Activated CD4-positive, alpha-beta T cell treated with anti-CD3 and anti-CD28 coated beads, Interleukin-2, Interleukin-4, amounts not matched to agents 100 ng/mL and 50 ng/mL, durations not matched to agents 16 hours and 8 hours (primary cell): ENCODE data around the gene PPP4R3B.
A peak's percentile ranks its signal among the peaks of the same experiment; 100 is the strongest.
"Not testable (repeated sequence)": the region's sequence is repeated elsewhere in the genome, so short reads cannot be mapped to it uniquely, and the experiment has no call there.

ENCODE experiments used
- DNase-seq: peaks from one replicate; pipeline ENCODE4 v3.0.0-alpha.2; 2020; ENCODE audit warnings: low spot score

Gene PPP4R3B

DNA sequence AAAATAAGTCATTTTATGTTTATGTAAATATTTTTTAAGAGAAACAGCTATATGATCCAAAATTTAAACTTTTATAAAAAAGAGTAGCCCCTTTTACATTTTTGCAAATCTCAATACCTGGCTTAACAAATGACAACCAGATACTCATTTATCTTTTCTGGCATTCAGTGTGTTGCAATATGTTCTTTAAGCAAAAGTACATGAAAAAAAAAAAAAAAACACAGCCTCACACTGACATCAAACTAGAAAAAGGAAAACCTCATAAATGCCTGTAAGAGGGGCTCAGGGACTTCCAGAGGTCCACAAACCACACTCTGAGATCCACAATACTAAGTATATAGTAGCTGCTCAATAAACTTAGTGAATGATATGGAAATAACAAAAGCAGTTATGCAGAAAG lies 21.9 kb downstream of the PPP4R3B start:
- DNase-seq: no peak

DNA sequence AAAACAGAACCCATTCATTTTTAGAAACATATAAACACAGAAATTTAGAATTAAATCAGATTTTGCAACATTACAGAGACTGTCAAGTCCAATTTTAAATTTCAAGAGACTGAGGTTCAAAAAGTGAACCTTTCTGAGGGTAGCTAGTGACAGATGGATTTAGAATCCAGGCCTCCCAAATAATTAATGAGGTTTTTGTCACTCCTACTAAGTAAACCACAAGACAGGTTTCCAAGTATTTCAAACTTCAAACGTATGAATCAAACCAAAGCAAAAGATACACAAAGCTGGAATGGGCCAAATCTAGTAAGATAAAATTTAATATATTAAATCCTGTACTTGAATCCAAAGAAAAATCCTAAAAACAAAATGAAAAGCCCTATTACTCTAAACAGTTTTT lies 25.3 kb downstream of the PPP4R3B start:
- no peak for DNase-seq

DNA sequence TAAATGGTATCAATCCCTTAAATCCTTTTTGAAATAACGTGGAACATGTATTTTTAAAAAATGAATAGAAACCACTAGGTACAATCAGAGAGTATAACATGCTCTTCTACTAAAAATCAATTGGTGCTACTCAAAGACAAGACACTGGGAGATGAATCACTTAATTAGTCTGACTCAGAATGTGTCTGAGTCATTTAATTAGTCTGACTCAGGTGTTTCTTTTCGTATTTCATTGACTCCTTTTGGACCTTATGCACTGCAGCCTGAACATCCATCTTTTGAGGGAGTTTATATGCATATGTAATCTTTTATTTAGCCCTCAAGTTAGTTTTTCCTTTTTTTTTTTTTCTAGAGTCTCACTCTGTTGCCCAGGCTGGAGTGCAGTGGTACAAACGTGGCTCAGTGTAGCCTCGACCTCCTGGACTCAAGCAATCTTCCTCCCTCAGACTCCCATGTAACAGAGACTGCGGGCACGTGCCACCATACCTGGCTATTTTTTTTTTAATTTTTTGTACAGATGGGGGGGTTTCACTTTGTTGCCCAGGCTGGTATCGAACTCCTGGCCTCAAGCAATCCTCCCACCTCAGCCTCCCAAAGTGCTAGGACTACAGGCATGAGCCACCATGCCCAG lies 26.5 kb downstream of the PPP4R3B start:
- peak; percentile 75 for DNase-seq

DNA sequence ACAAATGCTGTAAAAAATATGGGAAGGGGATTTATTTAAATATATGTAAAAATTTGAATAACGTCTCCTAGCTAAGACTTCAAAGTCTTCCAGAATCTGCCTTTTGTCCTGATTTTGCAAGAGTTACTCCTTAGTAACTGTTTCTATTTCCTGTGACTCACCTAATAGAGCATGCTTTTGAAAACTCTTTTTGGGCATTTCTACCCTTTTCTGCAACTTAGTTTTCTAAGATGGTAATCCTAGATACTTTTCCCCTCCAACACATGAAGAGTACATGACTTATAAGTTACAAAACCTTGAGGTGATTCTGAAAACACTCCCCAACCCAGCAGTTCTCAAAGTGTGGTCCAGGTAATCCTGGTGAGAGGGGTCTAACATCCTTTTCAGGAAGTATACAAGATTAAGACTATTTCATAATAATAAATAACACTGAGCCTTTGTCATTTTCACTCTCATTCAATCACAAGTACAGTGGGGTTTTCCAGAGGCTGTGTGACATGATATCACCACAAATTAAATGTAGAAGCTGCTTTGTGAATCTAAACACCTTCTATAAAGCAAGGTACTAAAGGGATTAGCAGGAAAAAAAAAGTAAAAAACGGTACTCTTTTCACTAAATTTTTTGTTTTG lies 31.9 kb downstream of the PPP4R3B start:
- no peak for DNase-seq

DNA sequence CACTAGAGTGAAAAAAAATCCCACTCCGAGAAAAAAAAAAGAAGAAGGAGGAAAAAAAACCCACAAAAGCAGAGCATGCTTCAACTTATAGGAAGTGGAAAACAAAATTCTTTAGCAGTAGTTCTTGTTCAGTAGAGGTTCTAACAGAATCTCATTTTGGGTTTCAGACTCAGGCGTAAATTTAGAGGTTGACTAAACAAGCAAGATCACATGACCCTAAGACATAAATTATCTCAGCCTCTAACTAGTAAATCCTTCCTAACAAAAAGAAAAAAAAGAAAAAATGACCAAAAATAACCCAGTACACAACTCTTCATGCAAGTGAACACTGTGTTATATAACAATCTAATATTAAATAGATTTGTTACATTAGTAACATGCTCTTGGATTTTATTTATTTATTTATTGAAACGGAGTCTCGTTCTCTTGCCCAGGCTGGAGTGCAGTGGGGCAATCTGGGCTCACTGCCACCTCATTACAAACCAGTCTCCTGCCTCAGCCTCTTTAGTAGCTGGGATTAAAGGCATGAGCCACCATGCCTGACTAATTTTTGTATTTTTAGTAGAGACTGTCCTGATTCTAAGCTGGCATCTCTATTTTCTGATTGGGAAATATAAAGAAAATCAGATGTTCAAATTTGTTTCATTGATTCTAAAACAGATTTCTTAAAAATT lies 35.4 kb downstream of the PPP4R3B start:
- DNase-seq: no peak

DNA sequence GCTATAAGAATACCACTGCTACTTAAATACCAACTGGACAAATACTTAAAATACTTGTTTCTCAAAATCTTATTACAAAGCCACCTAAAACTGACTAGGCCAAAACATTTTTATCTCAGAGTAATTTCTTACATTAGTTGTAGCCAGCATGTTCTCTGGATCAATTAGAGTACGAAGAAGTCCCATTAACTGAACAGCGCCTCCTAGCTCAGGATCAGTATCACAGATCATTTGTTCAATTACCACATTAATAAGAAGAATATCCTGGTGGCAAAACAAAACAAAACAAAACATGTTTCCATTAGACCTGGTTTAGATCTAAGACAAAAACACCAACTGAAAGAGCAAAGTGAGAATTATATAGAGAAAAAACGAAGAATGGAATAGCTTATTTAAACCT lies 36.0 kb downstream of the PPP4R3B start:
- DNase-seq: no peak

DNA sequence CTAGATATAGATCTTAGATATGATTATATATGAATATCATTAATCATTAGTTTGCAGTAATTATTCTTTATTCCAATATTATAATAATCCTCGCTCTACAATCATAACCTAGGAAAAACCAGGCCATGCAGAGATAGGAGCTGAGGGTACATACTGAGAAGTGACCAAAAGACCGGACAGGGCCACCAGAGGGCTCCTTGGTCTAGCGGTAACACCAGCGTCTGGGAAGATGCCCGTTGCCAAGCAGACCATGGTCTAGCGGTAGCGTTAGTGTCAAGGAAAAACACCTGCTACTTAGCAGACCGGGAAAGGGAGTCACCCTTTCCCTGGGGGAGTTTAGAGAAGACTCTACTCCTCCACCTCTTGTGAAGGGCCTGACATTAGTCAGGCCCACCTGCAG lies 48.4 kb downstream of the PPP4R3B start:
- DNase-seq: not testable (repeated sequence)

DNA sequence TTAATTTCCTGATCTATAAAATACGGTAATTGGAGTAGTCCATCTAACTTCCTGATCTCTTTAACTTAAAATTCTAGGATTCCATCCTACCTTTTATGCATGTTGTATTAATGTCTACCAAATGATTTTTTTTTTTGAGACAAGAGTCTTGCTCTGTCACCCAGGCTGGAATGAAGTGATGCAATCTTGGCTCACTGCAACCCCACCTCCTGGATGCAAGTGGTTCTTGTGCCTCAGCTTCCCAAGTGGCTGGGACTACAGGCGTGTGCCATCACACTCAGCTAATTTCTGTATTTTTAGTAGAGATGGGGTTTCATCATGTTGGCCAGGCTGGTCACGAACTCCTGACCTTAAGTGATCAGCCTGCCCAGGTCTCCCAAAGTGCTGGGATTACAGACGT lies 50.1 kb downstream of the PPP4R3B start:
- DNase-seq: no peak

DNA sequence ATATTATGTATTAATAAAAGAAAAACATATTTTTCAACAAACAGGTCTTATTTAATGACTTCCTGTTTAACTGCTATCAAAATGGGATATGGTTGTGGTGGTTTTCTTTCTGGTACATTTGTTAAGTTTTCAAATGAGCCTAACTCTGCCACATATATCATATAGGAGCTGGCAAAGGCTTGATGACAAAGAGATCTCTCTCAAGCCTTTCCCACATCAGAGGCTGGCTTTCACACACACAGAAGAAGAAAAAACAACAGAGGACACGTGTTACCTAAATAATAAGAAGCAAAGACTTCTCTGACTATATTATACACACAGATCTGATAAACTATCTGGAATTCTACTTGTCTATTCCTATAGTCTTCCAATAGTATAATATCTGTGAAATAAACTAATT lies 51.8 kb downstream of the PPP4R3B start:
- DNase-seq: no peak

- DNase-seq: no peak
Measured at GRCh38 chr2:55560855-55561254, 56.6 kb downstream of the PPP4R3B start.

GRCh38 chr2:55556809-55557208 lies 60.6 kb downstream of the PPP4R3B start:
- DNase-seq: no peak

DNA sequence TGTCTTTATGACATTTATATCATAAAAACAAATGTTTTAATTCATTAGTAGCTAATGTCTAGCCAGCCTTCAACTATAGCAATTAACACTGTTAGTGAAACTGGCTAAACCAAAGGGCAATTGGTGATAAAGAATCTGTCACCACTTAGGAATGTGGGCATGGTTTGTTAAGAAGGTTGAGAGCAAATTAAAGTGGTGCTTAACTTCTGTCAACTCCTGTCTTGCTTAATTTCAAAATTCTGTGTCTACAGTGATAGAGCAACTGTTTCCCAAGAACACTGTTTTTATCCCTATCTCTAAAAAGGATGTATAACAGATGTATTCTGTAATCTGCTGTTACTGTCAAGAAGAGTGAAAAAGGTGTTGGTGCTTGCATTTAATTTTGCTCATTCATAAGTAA lies 61.4 kb downstream of the PPP4R3B start:
- no peak for DNase-seq

GRCh38 chr2:55553321-55553720 lies 64.1 kb downstream of the PPP4R3B start:
- DNase-seq: no peak

GRCh38 chr2:55550368-55551102 lies 66.9 kb downstream of the PPP4R3B start:
- no peak for DNase-seq

GRCh38 chr2:55547679-55548078 lies 69.7 kb downstream of the PPP4R3B start:
- not testable (repeated sequence) for DNase-seq

DNA sequence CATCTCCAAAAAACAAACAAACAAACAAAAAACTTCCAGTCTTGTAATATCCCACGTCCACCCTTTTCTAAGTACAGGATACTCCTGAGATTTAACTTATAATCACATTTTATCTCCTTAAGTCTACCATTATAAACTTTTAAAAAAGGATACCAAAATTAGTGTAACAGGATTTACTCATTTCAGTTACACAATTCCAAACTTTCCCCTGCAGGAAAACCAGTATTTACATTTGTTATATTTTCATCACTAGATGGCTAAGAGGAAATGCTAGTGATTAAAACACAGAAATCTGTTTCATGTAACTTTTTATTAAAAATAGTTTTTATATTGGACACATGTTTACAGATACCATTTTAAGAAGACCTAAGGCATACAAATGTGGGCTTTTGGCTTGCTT lies 70.4 kb downstream of the PPP4R3B start:
- DNase-seq: no peak

DNA sequence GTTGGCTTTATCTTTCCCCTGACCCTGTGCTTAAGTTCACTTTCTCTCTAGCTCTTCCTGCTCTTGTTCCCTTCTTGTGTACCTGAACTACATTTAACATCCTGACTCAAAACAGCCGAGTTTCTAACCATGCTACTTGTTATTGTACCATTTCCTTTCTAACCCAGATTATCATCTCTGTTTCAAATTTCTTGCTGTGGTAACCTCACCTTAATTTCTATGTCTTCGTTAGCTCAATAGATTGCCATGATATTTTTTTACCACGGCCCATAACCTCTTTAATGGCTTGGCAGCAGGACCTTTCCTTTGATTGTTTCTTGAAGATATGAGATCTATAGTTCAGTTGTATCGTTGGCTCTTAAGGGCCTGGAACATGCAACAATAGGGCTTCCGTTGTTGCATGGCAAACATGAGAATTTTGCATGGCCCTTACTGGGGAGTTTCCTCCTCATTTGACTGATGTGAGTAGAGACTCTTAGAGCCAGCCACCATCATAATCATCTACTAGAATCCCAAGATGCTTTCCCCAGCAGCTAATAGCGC lies 86.8 kb downstream of the PPP4R3B start:
- peak; percentile 54 for DNase-seq

GRCh38 chr2:55526174-55526573 lies 91.2 kb downstream of the PPP4R3B start:
- no peak for DNase-seq

DNA sequence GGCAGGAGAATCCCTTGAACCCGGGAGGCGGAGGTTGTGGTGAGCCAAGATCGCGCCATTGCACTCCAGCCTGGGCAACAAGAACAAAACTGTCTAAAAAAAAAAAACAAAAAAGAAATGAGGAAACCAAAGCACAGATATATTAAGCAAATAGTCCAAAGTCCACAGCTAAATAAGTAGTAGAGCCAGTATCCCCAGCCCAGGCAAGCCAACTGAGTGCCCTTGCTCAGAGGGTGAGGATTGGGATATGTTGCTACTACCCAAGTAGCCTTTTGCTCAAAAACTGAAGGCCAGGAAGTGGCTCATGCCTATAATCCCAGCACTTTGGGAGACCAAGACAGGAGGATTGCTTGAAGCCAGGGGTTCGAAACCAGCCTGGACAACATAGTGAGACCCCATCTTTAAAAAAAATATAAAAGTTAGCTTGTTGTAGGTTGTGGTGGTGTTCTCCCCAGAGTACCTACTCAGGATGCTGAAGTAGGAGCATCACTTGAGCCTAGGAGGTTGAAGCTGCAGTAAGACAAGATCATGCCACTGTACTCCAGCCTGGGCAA lies 92.5 kb downstream of the PPP4R3B start:
- DNase-seq: no peak

DNA sequence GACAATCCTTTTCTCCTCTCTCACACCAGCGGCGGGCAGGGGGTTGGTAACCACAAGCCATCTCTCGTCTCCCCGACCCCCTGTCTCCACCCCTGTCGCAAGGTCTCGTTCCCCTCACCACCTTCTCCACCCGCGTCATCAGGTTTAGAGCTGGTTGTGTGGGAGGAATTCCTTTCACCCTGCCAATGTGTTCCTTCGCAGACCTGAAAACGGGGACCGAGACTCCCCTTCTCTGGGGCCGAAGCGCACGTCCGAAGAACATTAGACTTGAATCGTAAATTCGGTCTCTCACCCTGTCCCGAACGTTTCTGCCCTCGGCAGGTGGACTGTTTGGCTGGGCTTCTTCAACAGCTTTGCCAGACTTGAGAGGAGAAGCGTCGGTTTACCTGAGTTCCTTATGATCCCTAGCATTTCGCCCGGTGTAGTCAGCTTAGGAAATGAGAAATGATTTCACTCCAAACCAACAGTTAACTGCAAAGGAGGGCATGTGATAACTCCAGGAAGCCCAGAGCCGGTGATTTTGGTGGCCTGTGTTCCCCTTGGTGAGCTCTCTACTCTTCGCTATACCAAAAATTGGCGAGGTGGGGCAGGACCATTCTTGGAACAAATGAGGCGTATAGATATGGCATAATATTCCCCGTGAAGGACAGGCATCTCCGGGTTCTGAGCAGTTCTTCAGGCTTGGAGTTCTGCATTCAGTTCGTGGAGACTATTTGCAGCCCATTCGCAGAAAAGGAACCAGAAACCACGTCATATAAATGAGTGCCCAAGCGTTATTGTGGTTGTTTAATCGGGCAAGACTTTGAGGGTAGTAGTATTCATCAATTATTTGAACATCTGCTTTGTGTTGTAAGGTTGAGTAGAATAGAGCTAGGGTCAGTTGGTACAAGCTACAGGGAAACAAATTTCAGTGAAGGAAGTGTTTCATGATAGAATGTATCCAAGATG lies 97.2 kb downstream of the PPP4R3B start:
- peak; percentile 22 for DNase-seq

DNA sequence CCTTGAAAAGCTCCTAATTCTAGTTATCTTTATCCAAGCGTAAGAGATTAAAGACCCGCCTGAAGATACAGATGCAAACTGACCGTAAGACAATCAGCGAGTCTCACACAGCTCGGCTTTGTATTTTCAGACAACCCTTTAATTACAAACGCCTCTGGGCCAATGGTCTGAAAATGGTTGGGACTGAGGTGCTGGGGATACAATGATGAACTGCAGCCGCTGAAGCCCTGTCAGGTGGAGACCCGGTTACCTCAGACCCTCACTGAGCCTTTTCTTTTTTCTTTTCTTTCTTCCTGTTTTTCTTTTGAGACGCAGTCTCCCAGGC lies 98.6 kb downstream of the PPP4R3B start:
- peak; percentile 10 for DNase-seq
